Upper lobe of right lung (tissue), 1 donor: ENCODE data around the gene ACOT6. TPM values are rescaled to one million over a fixed set of nuclear protein-coding genes. Genes with fewer than 3 reads are reported as not detected.

Experiments used
- ATAC-seq: fragments of 200-7000 bp; cut with Tn5 transposase; one replicate; pipeline ENCODE4 v1.9.1; 2020; ENCODE audit warnings: mild to moderate bottlenecking, moderate library complexity
- DNase-seq: peaks from one replicate; pipeline ENCODE4 v3.0.0-alpha.2; 2020
- H3K27ac ChIP-seq: fragments of 200-600 bp; one replicate; pipeline ENCODE4 v1.8.0; 2022
- H3K27me3 ChIP-seq: fragments of 200-600 bp; one replicate; pipeline ENCODE4 v1.8.0; 2022; ENCODE audit warnings: mild to moderate bottlenecking
- H3K36me3 ChIP-seq: fragments of 200-600 bp; one replicate; pipeline ENCODE4 v1.8.0; 2022
- H3K4me1 ChIP-seq: fragments of 200-600 bp; one replicate; pipeline ENCODE4 v1.8.0; 2022
- H3K4me3 ChIP-seq: fragments of 200-600 bp; one replicate; pipeline ENCODE4 v1.8.0; 2022; ENCODE audit warnings: mild to moderate bottlenecking
- H3K9me3 ChIP-seq: fragments of 200-600 bp; one replicate; pipeline ENCODE4 v1.8.0; 2022
- intact Hi-C: fragments of 100-400 bp; cut with DNase I; formaldehyde crosslinking; loops from one replicate; pipeline ENCODE4 v1.11.0; 2022
- total RNA-seq: library from RNA; stranded (reverse); fragmentation: NEBNext Ultra II Directional; extraction: Animal tissue kit (Norgen Biotek cat#: 25700); gene quantifications from one replicate; pipeline ENCODE4 v1.2.1, GENCODE V29; 2021
- TF ChIP-seq, protein P1 (sequence below): fragments of 200-600 bp; IDR thresholded peaks from one replicate; pipeline ENCODE4 v1.8.0; 2022; ENCODE audit warnings: antibody characterized with exemption
- donor health status: DM: no; HTN: yes; CAD: no; lungs with severe emphysema.

The ACOT6 gene
- total RNA-seq, 1 donor from 2014 or later: not detected

DNA sequence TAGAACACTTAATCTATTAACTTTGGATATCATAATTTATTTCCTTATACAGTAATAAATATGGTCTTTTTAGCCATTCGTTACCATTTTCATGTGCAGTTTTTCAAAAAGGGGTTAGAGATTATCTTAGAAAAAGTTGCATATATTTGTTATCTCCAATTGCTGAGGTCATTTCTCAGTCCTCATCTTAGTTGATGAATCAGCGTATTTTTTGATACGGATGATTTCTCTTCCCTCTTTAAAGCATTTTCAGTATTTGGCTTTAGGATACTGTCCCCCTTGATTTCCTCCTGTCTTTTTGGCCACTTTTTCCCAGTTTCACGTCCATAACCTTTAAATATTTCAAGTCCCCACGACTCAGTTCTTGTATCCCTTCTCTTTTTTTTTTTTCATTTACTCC lies 54.3 kb downstream of the ACOT6 start:
- no peaks in the 10 kb centered on the region for H3K36me3 ChIP-seq
- H3K4me3 ChIP-seq: no peak overlapping the region
- H3K27me3 ChIP-seq: no peaks in the 10 kb centered on the region
- no peak for ATAC-seq
- no peak for DNase-seq
- TF ChIP-seq, protein P1, sequence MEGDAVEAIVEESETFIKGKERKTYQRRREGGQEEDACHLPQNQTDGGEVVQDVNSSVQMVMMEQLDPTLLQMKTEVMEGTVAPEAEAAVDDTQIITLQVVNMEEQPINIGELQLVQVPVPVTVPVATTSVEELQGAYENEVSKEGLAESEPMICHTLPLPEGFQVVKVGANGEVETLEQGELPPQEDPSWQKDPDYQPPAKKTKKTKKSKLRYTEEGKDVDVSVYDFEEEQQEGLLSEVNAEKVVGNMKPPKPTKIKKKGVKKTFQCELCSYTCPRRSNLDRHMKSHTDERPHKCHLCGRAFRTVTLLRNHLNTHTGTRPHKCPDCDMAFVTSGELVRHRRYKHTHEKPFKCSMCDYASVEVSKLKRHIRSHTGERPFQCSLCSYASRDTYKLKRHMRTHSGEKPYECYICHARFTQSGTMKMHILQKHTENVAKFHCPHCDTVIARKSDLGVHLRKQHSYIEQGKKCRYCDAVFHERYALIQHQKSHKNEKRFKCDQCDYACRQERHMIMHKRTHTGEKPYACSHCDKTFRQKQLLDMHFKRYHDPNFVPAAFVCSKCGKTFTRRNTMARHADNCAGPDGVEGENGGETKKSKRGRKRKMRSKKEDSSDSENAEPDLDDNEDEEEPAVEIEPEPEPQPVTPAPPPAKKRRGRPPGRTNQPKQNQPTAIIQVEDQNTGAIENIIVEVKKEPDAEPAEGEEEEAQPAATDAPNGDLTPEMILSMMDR: no peak
- H3K4me1 ChIP-seq: no peaks in the 10 kb centered on the region
- no peaks in the 10 kb centered on the region for H3K9me3 ChIP-seq
- intact Hi-C loops: no loop called here
- H3K27ac ChIP-seq: no peak overlapping the region

DNA sequence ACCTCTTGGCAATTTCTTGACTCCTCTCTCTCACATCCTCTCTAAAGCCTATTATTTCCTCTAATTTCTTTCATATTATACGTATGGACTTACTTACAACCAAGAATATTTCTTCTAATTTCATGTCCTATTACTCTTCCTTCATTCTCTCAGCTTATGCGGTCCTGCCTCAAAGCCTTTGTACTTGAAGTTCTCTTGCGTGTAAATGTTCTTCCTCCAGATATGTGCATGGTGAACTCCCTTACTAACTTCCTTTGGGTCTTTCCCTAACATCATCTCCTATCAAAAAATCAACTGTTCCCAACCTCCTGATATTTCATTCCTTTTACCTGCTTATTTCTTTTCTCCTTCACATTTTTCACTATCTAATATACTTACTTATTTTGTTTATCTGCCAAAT lies 55.5 kb downstream of the ACOT6 start:
- H3K9me3 ChIP-seq: no peaks in the 10 kb centered on the region
- H3K27me3 ChIP-seq: no peaks in the 10 kb centered on the region
- TF ChIP-seq, protein P1: no peak
- peaks cover under 1% of the 10 kb centered on the region for H3K36me3 ChIP-seq
- no peak for DNase-seq
- no peak for ATAC-seq
- intact Hi-C loops: no loop called here
- H3K27ac ChIP-seq: no peak overlapping the region
- H3K4me3 ChIP-seq: no peak overlapping the region
- H3K4me1 ChIP-seq: no peaks in the 10 kb centered on the region

Other genes starting within 250 kb of the ACOT6 start
- gene NUMB, start 154.0 kb upstream of the ACOT6 start, total RNA-seq: 139 TPM
- 11.3 TPM for gene RIOX1, start 121.6 kb upstream of the ACOT6 start, total RNA-seq
- gene ACOT1, start 75.4 kb upstream of the ACOT6 start, total RNA-seq: 16.4 TPM
- 1.6 TPM for gene HEATR4, start 53.6 kb upstream of the ACOT6 start, total RNA-seq
- gene ACOT2, start 43.3 kb upstream of the ACOT6 start, total RNA-seq: 40.2 TPM
- gene ACOT4, start 20.6 kb upstream of the ACOT6 start, total RNA-seq: 4.5 TPM
- gene DNAL1, start 32.5 kb downstream of the ACOT6 start, total RNA-seq: 16.6 TPM
- 22.0 TPM for gene PNMA1, start 101.9 kb downstream of the ACOT6 start, total RNA-seq
- 12.9 TPM for gene PTGR2, start 239.3 kb downstream of the ACOT6 start, total RNA-seq